Keratinocyte (primary cell): ENCODE results near the gene GEMIN5.

Source experiments
- CTCF ChIP-seq, 3 experiments: IDR thresholded peaks in 1 of 3; conservative IDR thresholded peaks in 1 of 3; optimal IDR thresholded peaks in 1 of 3; 2 replicates in 2 of 3; 3 replicates in 1 of 3; pipeline versions ENCODE3 to v1.5.1; 2011; ENCODE audit warnings: low read length in 3 of 3, mild to moderate bottlenecking in 3 of 3, moderate library complexity in 2 of 3, control low read depth in 1 of 3, inconsistent platforms in 1 of 3; ENCODE audit not compliant: insufficient read depth in 2 of 3; ENCODE audit errors: extremely low read depth in 1 of 3
- EZH2 ChIP-seq: IDR thresholded peaks from one replicate; pipeline ENCODE4 v1.6.1; 2012; ENCODE audit warnings: inconsistent platforms, mild to moderate bottlenecking, low read length, moderate library complexity

- no peak for TF ChIP-seq CTCF (optimal IDR thresholded peaks at IDR 0.05 in 1 of 3, IDR thresholded peaks at IDR 0.05 in 1 of 3, conservative IDR thresholded peaks at IDR 0.05 in 1 of 3; ENCODE audit: extremely low read depth in 1 of 3, insufficient read depth in 2 of 3, low read length in 3 of 3)
- TF ChIP-seq EZH2, result no peak
These were observed 24.5 kb upstream of the GEMIN5 start for GRCh38 chr5:154962494-154962893.
